Epithelial cell of esophagus (primary cell): ENCODE measurements around the gene DAB1.

Source experiments
- DNase-seq: peaks from one replicate; pipeline ENCODE4 v3.0.0; 2010; ENCODE audit warnings: low read depth
- H3K4me3 ChIP-seq: 2 replicates; pipeline ENCODE4 v1.5.1; 2011; ENCODE audit warnings: mild to moderate bottlenecking, low read length, control low read depth
- TF ChIP-seq, protein P1 (sequence below): IDR thresholded peaks from 2 replicates; pipeline ENCODE4 v1.5.1; 2011; ENCODE audit warnings: low read depth, mild to moderate bottlenecking, low read length, control low read depth, inconsistent platforms; ENCODE audit not compliant: insufficient read depth; ENCODE audit errors: missing control alignments

Gene DAB1

DNA sequence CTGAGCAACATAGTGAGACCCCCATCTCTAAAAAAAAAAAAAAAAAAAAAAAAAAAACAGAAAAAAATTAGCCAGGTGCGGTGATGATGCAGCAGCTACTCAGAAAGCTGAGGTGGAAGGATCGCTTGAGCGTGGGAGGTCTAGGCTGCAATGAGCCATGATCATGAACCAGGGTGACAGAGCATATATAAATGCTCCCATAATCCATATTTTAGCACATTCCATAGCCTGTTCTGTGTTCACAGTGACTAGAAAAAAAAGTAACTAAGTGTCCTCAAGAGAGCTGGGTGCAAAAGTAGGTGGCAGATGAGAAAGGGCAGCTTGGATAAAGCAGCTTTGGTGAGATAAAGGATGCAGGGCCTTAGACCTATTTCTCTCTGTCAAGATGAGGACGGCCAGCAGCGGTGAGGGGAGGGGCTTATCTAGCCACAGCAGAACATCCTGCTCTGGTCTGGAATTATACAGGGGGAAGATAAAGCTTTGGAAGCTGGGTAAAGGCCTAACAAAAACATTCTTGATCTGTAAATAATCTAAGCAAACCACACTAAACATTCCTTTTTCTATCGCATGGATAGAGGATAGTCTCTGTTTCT, 205.3 kb downstream of the DAB1 start:
- TF ChIP-seq, protein P1, sequence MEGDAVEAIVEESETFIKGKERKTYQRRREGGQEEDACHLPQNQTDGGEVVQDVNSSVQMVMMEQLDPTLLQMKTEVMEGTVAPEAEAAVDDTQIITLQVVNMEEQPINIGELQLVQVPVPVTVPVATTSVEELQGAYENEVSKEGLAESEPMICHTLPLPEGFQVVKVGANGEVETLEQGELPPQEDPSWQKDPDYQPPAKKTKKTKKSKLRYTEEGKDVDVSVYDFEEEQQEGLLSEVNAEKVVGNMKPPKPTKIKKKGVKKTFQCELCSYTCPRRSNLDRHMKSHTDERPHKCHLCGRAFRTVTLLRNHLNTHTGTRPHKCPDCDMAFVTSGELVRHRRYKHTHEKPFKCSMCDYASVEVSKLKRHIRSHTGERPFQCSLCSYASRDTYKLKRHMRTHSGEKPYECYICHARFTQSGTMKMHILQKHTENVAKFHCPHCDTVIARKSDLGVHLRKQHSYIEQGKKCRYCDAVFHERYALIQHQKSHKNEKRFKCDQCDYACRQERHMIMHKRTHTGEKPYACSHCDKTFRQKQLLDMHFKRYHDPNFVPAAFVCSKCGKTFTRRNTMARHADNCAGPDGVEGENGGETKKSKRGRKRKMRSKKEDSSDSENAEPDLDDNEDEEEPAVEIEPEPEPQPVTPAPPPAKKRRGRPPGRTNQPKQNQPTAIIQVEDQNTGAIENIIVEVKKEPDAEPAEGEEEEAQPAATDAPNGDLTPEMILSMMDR, result no peak
- DNase-seq, result no peak
- H3K4me3 ChIP-seq, result no peak overlapping the region

DNA sequence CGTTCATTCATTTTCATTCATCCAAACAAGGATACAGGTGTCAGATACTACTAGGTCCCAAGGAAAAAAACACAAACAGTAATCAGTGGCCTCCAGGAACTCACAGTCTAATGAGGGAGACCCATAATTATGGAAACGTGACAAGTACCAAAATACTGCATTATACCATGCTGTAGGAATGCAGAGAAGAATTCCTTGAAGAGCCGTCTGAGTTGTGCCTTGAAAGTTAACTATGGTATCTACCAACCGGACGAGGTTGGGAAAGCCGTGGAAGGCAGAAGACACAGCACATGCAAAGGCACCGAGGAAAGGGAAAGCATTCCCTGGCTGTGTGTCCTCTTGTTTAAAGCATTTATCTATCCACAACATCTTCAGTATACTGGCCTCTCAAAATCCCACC, 206.0 kb downstream of the DAB1 start:
- TF ChIP-seq, protein P1, result no peak
- H3K4me3 ChIP-seq, result no peak overlapping the region
- no peak for DNase-seq

DNA sequence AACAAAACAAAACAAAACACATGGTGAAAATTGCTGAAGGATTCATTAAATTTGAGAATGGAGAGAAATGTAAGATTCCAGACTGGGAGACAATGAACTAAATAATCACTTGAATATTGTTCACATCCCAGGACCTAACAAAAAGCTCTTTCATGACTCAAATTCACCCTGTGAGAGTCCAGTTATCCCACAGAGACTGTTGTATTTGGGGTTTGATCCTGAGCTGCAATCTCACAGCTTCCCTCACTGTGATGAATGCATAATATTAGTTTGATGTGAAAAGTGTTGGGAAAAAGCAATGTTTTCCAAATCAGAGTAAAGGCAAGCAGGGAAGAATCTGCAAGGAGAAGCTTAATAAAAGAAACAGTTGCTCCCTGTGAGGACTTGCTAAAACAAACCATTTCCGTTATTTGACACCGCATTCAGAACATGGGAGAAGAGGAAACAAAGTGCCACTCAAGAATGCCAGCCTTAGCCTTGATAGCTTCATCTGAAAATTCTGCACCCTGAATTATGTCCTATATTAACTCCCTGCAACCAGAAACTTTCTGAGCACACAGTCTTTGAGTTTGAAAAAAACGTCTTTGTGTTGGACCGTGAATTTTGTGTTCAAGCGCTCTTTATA, 208.8 kb downstream of the DAB1 start:
- peak; percentile 3 for DNase-seq
- TF ChIP-seq, protein P1, result no peak
- no peak overlapping the region for H3K4me3 ChIP-seq

DNA sequence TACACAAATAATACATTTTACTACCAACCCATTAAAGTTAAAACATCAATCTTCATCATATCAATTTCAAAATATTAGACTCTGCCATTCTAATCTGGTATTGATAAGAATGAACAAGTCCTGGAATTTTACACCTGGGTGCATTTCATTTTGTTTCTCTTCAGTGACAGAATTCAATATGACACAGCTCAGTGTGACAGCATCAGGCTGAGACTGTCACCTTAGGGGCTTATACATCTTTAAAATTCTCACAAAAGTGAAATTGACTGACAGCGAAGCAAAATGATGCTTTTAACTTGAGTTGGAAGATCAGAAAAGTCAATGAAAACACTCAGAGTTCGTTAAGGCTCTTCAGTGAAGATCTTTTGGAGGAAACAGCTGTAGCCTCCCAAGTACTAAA, 213.0 kb downstream of the DAB1 start:
- DNase-seq, result no peak
- no peak overlapping the region for H3K4me3 ChIP-seq
- TF ChIP-seq, protein P1, result no peak

DNA sequence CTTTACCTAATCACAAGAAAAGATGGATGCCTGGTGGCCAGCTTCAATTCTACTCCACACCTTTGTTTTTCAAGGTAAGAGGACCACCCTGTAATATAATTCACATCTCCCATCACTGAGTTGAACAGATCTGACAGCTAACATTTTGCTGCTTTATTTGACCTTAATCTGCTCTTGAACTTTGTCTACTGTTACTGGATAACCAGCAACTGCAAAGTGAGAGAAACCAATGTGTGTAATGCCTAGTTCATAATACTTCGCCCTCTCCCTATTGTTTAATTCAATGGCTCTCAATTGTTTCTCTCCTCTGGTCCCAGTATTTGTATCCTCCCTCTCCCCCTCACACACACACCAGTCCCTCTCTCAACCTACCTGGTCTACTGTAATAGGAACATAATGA, 214.4 kb downstream of the DAB1 start:
- H3K4me3 ChIP-seq, result no peak overlapping the region
- TF ChIP-seq, protein P1, result no peak
- no peak for DNase-seq

DNA sequence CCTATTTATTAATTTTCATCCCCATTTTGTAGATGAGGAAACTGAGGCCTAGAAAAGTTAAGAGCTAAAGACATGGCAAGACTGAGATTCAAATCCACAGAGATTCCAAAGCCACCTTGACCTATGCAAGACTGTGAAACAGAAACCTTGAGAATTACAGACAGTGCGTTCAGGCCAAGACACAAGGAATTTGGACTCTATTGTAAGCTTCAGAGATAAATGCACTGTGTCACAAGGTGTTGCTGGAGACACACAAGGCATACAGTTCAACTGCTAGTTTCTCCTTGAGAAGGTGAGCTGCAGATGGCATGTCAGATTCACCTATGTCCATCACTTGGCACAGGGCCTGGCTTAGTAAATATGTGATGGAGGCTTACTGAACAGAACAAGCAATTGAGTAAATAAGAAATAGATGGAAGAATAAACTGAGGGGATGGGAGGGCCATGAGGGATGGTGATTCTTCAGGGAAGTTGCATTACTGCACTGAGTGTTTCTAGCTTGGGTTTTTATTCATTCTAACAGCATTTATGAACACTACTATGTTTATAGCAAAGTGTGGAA, 215.0 kb downstream of the DAB1 start:
- TF ChIP-seq, protein P1, result no peak
- DNase-seq, result no peak
- H3K4me3 ChIP-seq, result no peak overlapping the region
